Esophagus (tissue), 2 donors: ENCODE measurements around the gene SCAPER. TPM values are rescaled to one million over a fixed set of nuclear protein-coding genes. Genes with fewer than 3 reads are reported as not detected.
A peak's percentile ranks its signal among the peaks of the same experiment; 100 is the strongest.

Experiments used
- H3K27ac ChIP-seq, 2 donors: one replicate each; pipeline ENCODE4 v1.5.1; 2013; ENCODE audit warnings: low read depth in 2 of 2, mild to moderate bottlenecking in 2 of 2, inconsistent platforms in 1 of 2, low read length in 1 of 2, moderate library complexity in 1 of 2
- H3K27me3 ChIP-seq, 2 donors: one replicate each; pipeline ENCODE4 v1.6.1; 2013; ENCODE audit warnings: low read length in 2 of 2, control low read depth in 1 of 2, mild to moderate bottlenecking in 1 of 2; ENCODE audit not compliant: insufficient read depth in 2 of 2, control insufficient read depth in 1 of 2
- H3K36me3 ChIP-seq, 2 donors: one replicate each; pipeline ENCODE4 v1.6.1; 2013; ENCODE audit warnings: low read length in 1 of 2; ENCODE audit not compliant: control insufficient read depth in 2 of 2, insufficient read depth in 2 of 2
- H3K4me1 ChIP-seq, 2 donors: one replicate each; pipeline ENCODE4 v1.6.1; 2013; ENCODE audit warnings: low read length in 1 of 2; ENCODE audit not compliant: control insufficient read depth in 2 of 2, insufficient read depth in 2 of 2
- H3K4me3 ChIP-seq, 2 donors: one replicate each; pipeline ENCODE4 v1.5.1; 2013; ENCODE audit warnings: low read length in 2 of 2, mild to moderate bottlenecking in 2 of 2, low read depth in 1 of 2, moderate library complexity in 1 of 2
- H3K9me3 ChIP-seq, 2 donors: one replicate each; pipeline ENCODE4 v1.6.1; 2013; ENCODE audit warnings: mild to moderate bottlenecking in 2 of 2, low read depth in 1 of 2, low read length in 1 of 2, moderate library complexity in 1 of 2; ENCODE audit not compliant: control insufficient read depth in 2 of 2, insufficient read depth in 1 of 2
- WGBS, 2 donors: extraction: QIAGEN DNeasy Blood & Tissue Kit; methylation state at CpG; one replicate each; pipeline ENCODE4 v1.1.7; 2013; 5-methylcytosine and 5-hydroxymethylcytosine counted together
- polyA plus RNA-seq, 2 donors: library from polyadenylated mRNA; stranded (reverse); fragments of 200-250 nt; gene quantifications; one replicate each; pipeline ENCODE4 v1.2.3, GENCODE V29; 2013
- donor health status: healthy with polysubstance abuse.
- donor health status: Bipolar disorder and iron deficiency.

SCAPER gene
- polyA plus RNA-seq, 2 donors: 4.3 to 6.1 TPM

GRCh38 chr15:76939715-76940114 is 34.6 kb upstream of the SCAPER start:
- no peaks in the 10 kb centered on the region for H3K4me1 ChIP-seq
- WGBS, 2 donors: 0% methylated on average over 1 of the region's 1 CpG
- H3K4me3 ChIP-seq: no peak overlapping the region
- no peaks in the 10 kb centered on the region for H3K9me3 ChIP-seq
- H3K27me3 ChIP-seq: no peaks in the 10 kb centered on the region
- H3K36me3 ChIP-seq: peaks cover 2% of the 10 kb centered on the region in 2 donors
- no peak overlapping the region for H3K27ac ChIP-seq

GRCh38 chr15:76938752-76939151 is 33.6 kb upstream of the SCAPER start:
- H3K36me3 ChIP-seq: peaks cover 2% of the 10 kb centered on the region in 2 donors
- H3K4me3 ChIP-seq: no peak overlapping the region
- no peak overlapping the region for H3K27ac ChIP-seq
- H3K4me1 ChIP-seq: no peaks in the 10 kb centered on the region
- no peaks in the 10 kb centered on the region for H3K27me3 ChIP-seq
- WGBS, 2 donors: 94 to 96% methylated on average over 5 of the region's 5 CpGs
- H3K9me3 ChIP-seq: no peaks in the 10 kb centered on the region

DNA sequence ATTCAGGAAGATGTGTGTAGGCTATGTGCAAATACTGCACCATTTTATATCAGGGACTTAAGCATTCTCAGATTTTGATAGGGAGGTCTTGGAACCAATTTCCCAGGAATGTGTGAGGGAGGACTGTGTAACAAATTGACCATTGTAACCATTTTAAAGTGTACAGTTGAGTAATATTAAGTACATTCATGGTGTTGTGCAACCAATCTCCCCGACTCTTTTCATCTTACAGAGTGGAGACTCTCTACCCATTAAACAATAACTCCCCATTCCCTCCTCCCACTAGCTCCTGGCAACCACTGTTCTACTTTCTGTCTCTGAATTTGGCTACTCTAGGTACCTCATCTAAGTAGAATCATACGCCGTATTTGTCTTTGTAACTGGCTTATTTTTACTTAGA is 31.5 kb upstream of the SCAPER start:
- H3K4me1 ChIP-seq: no peaks in the 10 kb centered on the region
- no peaks in the 10 kb centered on the region for H3K9me3 ChIP-seq
- no peak overlapping the region for H3K27ac ChIP-seq
- H3K27me3 ChIP-seq: no peaks in the 10 kb centered on the region
- peaks cover 2% of the 10 kb centered on the region in 2 donors for H3K36me3 ChIP-seq
- WGBS, 2 donors: 94 to 97% methylated on average over 3 of the region's 3 CpGs
- no peak overlapping the region for H3K4me3 ChIP-seq

DNA sequence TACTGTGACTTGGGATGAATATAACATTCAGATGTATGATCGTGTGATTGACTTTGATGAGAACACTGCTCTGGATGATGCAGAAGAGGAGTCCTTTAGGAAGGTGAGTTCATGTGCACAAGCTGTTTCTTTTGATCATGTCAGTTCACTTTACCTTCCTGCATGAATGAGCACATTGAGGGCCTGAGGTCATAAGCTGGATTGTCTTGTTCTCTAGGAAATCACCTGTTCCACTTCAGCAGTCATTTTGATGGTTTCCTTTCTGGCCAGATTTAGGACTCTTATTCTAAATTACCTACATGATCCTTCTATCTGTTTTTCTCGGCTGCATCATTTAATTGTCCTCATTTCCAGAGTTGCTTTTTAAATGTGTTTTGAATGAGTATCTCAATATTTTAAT is 30.5 kb upstream of the SCAPER start:
- 88 to 91% methylated on average over 2 of the region's 2 CpGs for WGBS, 2 donors
- no peak overlapping the region for H3K4me3 ChIP-seq
- no peaks in the 10 kb centered on the region for H3K4me1 ChIP-seq
- peaks cover 2% of the 10 kb centered on the region in 2 donors for H3K36me3 ChIP-seq
- H3K9me3 ChIP-seq: no peaks in the 10 kb centered on the region
- H3K27ac ChIP-seq: no peak overlapping the region
- no peaks in the 10 kb centered on the region for H3K27me3 ChIP-seq

GRCh38 chr15:76932135-76932966 is 27.2 kb upstream of the SCAPER start:
- H3K27me3 ChIP-seq: no peaks in the 10 kb centered on the region
- 20% methylated on average over 14 of the region's 14 CpGs for WGBS, 2 donors
- H3K9me3 ChIP-seq: no peaks in the 10 kb centered on the region
- H3K4me1 ChIP-seq: no peaks in the 10 kb centered on the region
- H3K27ac ChIP-seq: peak overlapping the region; percentile 89 to 90
- peaks cover 0 to 2% of the 10 kb centered on the region in 2 donors for H3K36me3 ChIP-seq
- peak overlapping the region; percentile 83 to 95 for H3K4me3 ChIP-seq

DNA sequence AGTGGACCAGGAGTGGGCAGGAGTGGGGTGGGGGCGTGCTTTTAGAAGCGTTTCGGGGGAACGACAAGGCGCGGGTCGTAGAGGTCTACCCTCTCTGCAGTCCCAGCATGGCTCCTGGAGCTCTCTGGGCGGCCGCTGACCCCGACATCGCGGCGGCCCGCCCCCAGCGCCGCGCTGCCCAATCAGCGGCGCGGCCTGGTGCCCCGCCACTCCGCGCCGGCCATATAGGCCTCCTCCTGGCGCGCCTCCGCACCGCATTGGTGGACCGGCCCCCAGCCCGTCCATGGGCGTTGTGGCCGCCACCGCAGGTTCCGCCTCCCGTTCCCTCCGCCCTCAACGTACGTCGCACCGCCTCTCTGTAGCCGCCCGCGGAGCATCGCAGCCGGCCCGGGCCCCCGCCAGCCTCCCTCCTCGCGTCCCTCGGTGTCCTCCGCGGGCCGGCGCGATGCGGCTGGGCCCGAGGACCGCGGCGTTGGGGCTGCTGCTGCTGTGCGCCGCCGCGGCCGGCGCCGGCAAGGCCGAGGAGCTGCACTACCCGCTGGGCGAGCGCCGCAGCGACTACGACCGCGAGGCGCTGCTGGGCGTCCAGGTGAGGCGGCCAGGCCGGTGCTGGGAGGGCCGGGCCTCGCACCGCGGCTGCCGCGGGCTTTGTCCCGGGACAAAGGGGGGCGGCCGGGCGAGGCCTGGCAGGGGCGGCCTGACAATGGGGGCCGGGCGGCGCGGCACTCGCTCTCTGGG is 26.4 kb upstream of the SCAPER start, which contains the start of gene RCN2:
Gene RCN2, plus strand, starts transcription at position 353 of the 738 bp plus-strand sequence. Its CDS starts 93 bp downstream, at position 446.
- Histone ChIP-seq H3K27ac (peak within 1 kb of the TSS; percentile 89 to 90), H3K27me3 (no peaks in the 10 kb centered on the region), H3K4me3 (peak within 1 kb of the TSS; percentile 83 to 95), H3K36me3 (peaks cover 0 to 2% of the 10 kb centered on the region in 2 donors), H3K4me1 (no peaks in the 10 kb centered on the region), H3K9me3 (no peaks in the 10 kb centered on the region)
- 0 to 1% methylated on average over 42 to 96 of the region's 96 CpGs for WGBS, 2 donors

GRCh38 chr15:76930831-76931396 is 25.8 kb upstream of the SCAPER start:
- Histone ChIP-seq H3K27ac (peak overlapping the region; percentile 84 to 88), H3K4me1 (no peaks in the 10 kb centered on the region), H3K27me3 (no peaks in the 10 kb centered on the region), H3K9me3 (no peaks in the 10 kb centered on the region), H3K36me3 (no peaks in the 10 kb centered on the region), H3K4me3 (peak overlapping the region; percentile 83 to 95)
- 17 to 18% methylated on average over 7 of the region's 7 CpGs for WGBS, 2 donors

DNA sequence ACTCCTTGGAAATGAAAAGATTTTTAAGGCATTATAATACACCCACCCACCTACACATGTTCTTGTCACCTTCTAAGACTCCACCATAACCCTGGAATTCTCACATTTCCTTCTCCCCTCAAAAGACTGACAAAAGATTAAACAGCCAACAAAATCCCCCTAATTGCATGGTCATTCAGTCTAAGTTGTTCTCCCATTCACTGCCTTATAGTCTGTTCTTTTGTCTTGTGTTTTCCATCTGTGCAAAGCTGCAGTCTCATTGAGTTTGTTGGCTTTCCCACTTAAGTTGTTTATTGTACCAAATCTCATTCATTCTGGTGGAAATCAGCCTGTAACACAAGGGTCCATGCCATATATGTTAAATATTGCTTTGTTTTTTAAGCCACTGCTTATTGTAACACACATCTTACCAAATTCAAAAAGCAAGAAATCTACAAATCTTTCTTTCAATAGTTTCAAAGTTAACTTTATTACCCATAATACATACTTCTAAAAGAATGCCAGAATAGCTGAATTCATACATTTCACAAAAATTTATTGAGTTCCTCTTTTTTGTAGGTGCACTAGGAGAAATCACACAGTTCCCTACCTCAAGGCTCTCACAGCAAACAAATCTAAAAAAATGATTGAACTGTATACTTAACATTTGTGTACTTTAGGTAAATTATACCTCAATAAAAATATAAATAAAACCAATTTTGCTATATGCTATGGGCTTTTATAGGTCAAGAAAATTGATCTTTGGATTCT is 24.0 kb upstream of the SCAPER start:
- no peaks in the 10 kb centered on the region for H3K4me1 ChIP-seq
- no peak overlapping the region for H3K27ac ChIP-seq
- H3K27me3 ChIP-seq: no peaks in the 10 kb centered on the region
- H3K36me3 ChIP-seq: no peaks in the 10 kb centered on the region
- no peak overlapping the region for H3K4me3 ChIP-seq
- H3K9me3 ChIP-seq: no peaks in the 10 kb centered on the region

DNA sequence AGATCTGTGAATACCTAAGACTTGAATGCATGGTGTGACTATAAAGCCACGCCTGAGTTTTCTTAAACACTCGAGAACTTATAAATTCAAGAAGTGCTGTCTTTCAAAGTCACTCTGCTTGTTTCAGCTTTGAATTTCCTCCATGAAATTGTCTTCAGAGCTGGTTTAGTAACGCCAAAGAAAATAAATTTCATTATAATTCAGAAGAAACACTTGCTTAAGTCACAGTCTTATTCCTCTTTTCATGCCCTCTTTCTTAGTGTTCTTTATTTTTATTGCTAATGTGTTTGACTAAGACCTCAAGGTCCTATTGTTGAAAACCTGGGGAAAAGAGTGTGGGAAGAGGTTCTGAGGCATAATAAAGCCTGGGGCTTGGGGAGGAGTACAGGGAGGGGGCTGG is 23.1 kb upstream of the SCAPER start:
- WGBS, 2 donors: 74 to 83% methylated on average over 3 of the region's 3 CpGs
- H3K36me3 ChIP-seq: no peaks in the 10 kb centered on the region
- no peaks in the 10 kb centered on the region for H3K27me3 ChIP-seq
- H3K4me1 ChIP-seq: no peaks in the 10 kb centered on the region
- no peaks in the 10 kb centered on the region for H3K9me3 ChIP-seq
- H3K4me3 ChIP-seq: no peak overlapping the region
- no peak overlapping the region for H3K27ac ChIP-seq
